ENCODE data around the gene CDH8. TPM values are rescaled to one million over a fixed set of nuclear protein-coding genes. Genes with fewer than 3 reads are reported as not detected.

CDH8 gene
- total and polyA plus RNA-seq, 3 donors from 2014 or later, result 0.83 to 2.8 (median 0.87) TPM

- Histone ChIP-seq H3K9me3 (no peaks in the 10 kb centered on the region), H3K27ac (no peak overlapping the region), H3K4me1 (no peaks in the 10 kb centered on the region), H3K4me3 (no peak overlapping the region), H3K27me3 (no peaks in the 10 kb centered on the region), H3K36me3 (ENCODE audit: low read depth, missing control alignments) (no peaks in the 10 kb centered on the region)
- intact Hi-C loops (cut with DNase I; ENCODE audit: low total_unique reads), result no loop called here
- 81 to 82% methylated on average over 2 of the region's 2 CpGs for WGBS, 2 donors
- DNase-seq, result no peak
- no peak for TF ChIP-seq POLR2A (IDR thresholded peaks at IDR 0.05)
- TF ChIP-seq CTCF (IDR thresholded peaks at IDR 0.05), result no peak
Observed at GRCh38 chr16:61798741-61799140, 237.5 kb downstream of the CDH8 start.

GRCh38 chr16:61797961-61798507 lies 238.2 kb downstream of the CDH8 start:
- intact Hi-C loops (cut with DNase I; ENCODE audit: low total_unique reads), result no loop called here
- no peaks in the 10 kb centered on the region for H3K4me1 ChIP-seq
- H3K4me3 ChIP-seq, result no peak overlapping the region
- DNase-seq, result no peak
- H3K36me3 ChIP-seq (ENCODE audit: low read depth, missing control alignments), result no peaks in the 10 kb centered on the region
- H3K27me3 ChIP-seq, result no peaks in the 10 kb centered on the region
- TF ChIP-seq POLR2A (IDR thresholded peaks at IDR 0.05) (no peak), CTCF (IDR thresholded peaks at IDR 0.05) (no peak)
- no peak overlapping the region for H3K27ac ChIP-seq
- no peaks in the 10 kb centered on the region for H3K9me3 ChIP-seq
- WGBS, 2 donors, result 83% methylated on average over 1 of the region's 1 CpG

- H3K27ac ChIP-seq, result no peak overlapping the region
- no peak for DNase-seq
- H3K4me3 ChIP-seq, result no peak overlapping the region
- TF ChIP-seq POLR2A (IDR thresholded peaks at IDR 0.05) (no peak), CTCF (IDR thresholded peaks at IDR 0.05) (no peak)
- no peaks in the 10 kb centered on the region for H3K9me3 ChIP-seq
- intact Hi-C loops (cut with DNase I; ENCODE audit: low total_unique reads), result no loop called here
- H3K27me3 ChIP-seq, result no peaks in the 10 kb centered on the region
- no peaks in the 10 kb centered on the region for H3K4me1 ChIP-seq
- 76 to 86% methylated on average over 3 of the region's 3 CpGs for WGBS, 2 donors
- no peaks in the 10 kb centered on the region for H3K36me3 ChIP-seq (ENCODE audit: low read depth, missing control alignments)
Observed at GRCh38 chr16:61797296-61797795, 238.9 kb downstream of the CDH8 start.

- Histone ChIP-seq H3K36me3 (ENCODE audit: low read depth, missing control alignments) (no peaks in the 10 kb centered on the region), H3K9me3 (no peaks in the 10 kb centered on the region), H3K27me3 (no peaks in the 10 kb centered on the region), H3K27ac (no peak overlapping the region), H3K4me3 (no peak overlapping the region), H3K4me1 (no peaks in the 10 kb centered on the region)
- 86 to 91% methylated on average over 4 of the region's 4 CpGs for WGBS, 2 donors
- intact Hi-C loops (cut with DNase I; ENCODE audit: low total_unique reads), result no loop called here
- DNase-seq, result no peak
- TF ChIP-seq POLR2A (IDR thresholded peaks at IDR 0.05) (no peak), CTCF (IDR thresholded peaks at IDR 0.05) (no peak)
Observed at GRCh38 chr16:61792194-61792909, 243.9 kb downstream of the CDH8 start.

Measured in testis (tissue), 3 donors.